HFF-Myc (cell line): ENCODE measurements around the gene NKX1-1.

Source experiments
- DNase-seq: peaks from one replicate; pipeline ENCODE4 v3.0.0-alpha.2; 2011; ENCODE audit warnings: low read depth; ENCODE audit errors: extremely low read depth
- H3K4me3 ChIP-seq: replicated peaks from 2 replicates; pipeline ENCODE4 v1.5.1; 2011; ENCODE audit warnings: low read depth, mild to moderate bottlenecking, control low read depth, low read length
- CTCF ChIP-seq: IDR thresholded peaks from 2 replicates; pipeline ENCODE4 v1.5.1; 2012; ENCODE audit warnings: mild to moderate bottlenecking, low read depth, low read length, control low read depth; ENCODE audit errors: missing control alignments

Gene NKX1-1

GRCh38 chr4:1403591-1404572 is 2.4 kb downstream of the NKX1-1 start:
- no peak for DNase-seq
- no peak overlapping the region for H3K4me3 ChIP-seq
- no peak for TF ChIP-seq CTCF

- DNase-seq = no peak
- no peak for TF ChIP-seq CTCF
- H3K4me3 ChIP-seq = no peak overlapping the region
Observed at GRCh38 chr4:1403177-1403583, 3.1 kb downstream of the NKX1-1 start.

GRCh38 chr4:1402516-1403091 is 3.6 kb downstream of the NKX1-1 start:
- no peak for DNase-seq
- TF ChIP-seq CTCF = no peak
- H3K4me3 ChIP-seq = no peak overlapping the region

- DNase-seq = no peak
- no peak for TF ChIP-seq CTCF
- no peak overlapping the region for H3K4me3 ChIP-seq
Observed at GRCh38 chr4:1402021-1402515, 4.2 kb downstream of the NKX1-1 start.

- DNase-seq = no peak
- no peak overlapping the region for H3K4me3 ChIP-seq
- TF ChIP-seq CTCF = no peak
Observed at GRCh38 chr4:1401409-1402020, 4.7 kb downstream of the NKX1-1 start.

- DNase-seq = no peak
- no peak overlapping the region for H3K4me3 ChIP-seq
- no peak for TF ChIP-seq CTCF
Observed at GRCh38 chr4:1400831-1401408, 5.3 kb downstream of the NKX1-1 start.
